ENCODE data around the gene AS3MT.

DNA sequence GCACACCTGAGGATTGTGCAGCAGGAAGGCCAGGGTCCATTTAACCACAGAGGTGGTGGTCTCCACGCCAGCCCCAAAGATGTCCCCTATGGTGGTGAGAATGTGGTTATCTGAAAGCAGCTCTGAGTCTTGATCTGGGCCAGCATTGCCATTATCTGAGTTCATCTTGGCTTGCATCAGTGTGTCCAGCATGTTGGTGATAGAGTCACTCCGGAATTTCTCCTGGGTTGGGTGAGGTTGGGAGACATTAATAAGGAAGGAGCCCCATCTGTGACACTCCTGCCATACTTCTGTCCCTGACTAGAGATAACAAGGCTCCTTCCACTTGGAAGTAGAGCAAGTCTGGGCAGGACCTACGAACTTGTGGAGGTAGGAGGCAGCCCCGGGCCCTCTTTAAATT lies 36.3 kb upstream of the AS3MT start:
- no peak for TF ChIP-seq POLR2A (IDR thresholded peaks at IDR 0.05)
- TF ChIP-seq, protein P1, sequence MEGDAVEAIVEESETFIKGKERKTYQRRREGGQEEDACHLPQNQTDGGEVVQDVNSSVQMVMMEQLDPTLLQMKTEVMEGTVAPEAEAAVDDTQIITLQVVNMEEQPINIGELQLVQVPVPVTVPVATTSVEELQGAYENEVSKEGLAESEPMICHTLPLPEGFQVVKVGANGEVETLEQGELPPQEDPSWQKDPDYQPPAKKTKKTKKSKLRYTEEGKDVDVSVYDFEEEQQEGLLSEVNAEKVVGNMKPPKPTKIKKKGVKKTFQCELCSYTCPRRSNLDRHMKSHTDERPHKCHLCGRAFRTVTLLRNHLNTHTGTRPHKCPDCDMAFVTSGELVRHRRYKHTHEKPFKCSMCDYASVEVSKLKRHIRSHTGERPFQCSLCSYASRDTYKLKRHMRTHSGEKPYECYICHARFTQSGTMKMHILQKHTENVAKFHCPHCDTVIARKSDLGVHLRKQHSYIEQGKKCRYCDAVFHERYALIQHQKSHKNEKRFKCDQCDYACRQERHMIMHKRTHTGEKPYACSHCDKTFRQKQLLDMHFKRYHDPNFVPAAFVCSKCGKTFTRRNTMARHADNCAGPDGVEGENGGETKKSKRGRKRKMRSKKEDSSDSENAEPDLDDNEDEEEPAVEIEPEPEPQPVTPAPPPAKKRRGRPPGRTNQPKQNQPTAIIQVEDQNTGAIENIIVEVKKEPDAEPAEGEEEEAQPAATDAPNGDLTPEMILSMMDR (IDR thresholded peaks at IDR 0.05 in 4 of 5, conservative IDR thresholded peaks at IDR 0.05 in 1 of 5), result no peak

All from gastrocnemius medialis (tissue), 4 donors.